Activated CD4-positive, CD25-positive, alpha-beta regulatory T cell treated with anti-CD3 and anti-CD28 coated beads, Interleukin-2, amount 50 U/mL, for 16 hours (primary cell): ENCODE results near the gene NDNF.

Source experiments
- DNase-seq: peaks from one replicate; pipeline ENCODE4 v3.0.0-alpha.2; 2020; ENCODE audit warnings: low read depth, low spot score

NDNF gene

GRCh38 chr4:121072224-121073003 is at the start of gene NDNF:
Gene NDNF (minus strand): TSS chr4:121072535. CDS start chr4:121045837, 26,698 bp downstream.
- DNase-seq, result no peak

- no peak for DNase-seq
Observed at GRCh38 chr4:121119715-121120114, 47.4 kb upstream of the NDNF start.

GRCh38 chr4:121118344-121118743 is 46.0 kb upstream of the NDNF start:
- DNase-seq, result no peak

GRCh38 chr4:121114756-121115155 is 42.4 kb upstream of the NDNF start:
- no peak for DNase-seq

GRCh38 chr4:121112530-121112929 is 40.2 kb upstream of the NDNF start:
- DNase-seq, result no peak

GRCh38 chr4:121108557-121108956 is 36.2 kb upstream of the NDNF start:
- no peak for DNase-seq

GRCh38 chr4:121107507-121107906 is 35.2 kb upstream of the NDNF start:
- no peak for DNase-seq

- DNase-seq, result no peak
Observed at GRCh38 chr4:121100093-121100775, 27.9 kb upstream of the NDNF start.

GRCh38 chr4:121098266-121098665 is 25.9 kb upstream of the NDNF start:
- no peak for DNase-seq

GRCh38 chr4:121096629-121097028 is 24.3 kb upstream of the NDNF start:
- no peak for DNase-seq

- DNase-seq, result no peak
Observed at GRCh38 chr4:121096191-121096590, 23.9 kb upstream of the NDNF start.

- no peak for DNase-seq
Observed at GRCh38 chr4:121094297-121094966, 22.1 kb upstream of the NDNF start.

- no peak for DNase-seq
Observed at GRCh38 chr4:121093261-121093660, 20.9 kb upstream of the NDNF start.

GRCh38 chr4:121091941-121092340 is 19.6 kb upstream of the NDNF start:
- no peak for DNase-seq

GRCh38 chr4:121088867-121089266 is 16.5 kb upstream of the NDNF start:
- no peak for DNase-seq

- no peak for DNase-seq
Observed at GRCh38 chr4:121079376-121079775, 7.0 kb upstream of the NDNF start.

GRCh38 chr4:121077496-121077895 is 5.2 kb upstream of the NDNF start:
- no peak for DNase-seq

- DNase-seq, result no peak
Observed at GRCh38 chr4:121076416-121076815, 4.1 kb upstream of the NDNF start.

GRCh38 chr4:121073672-121074381 is 1.5 kb upstream of the NDNF start:
- no peak for DNase-seq

GRCh38 chr4:121073004-121073435 is 685 bp upstream of the NDNF start:
- no peak for DNase-seq

- DNase-seq, result no peak
Observed at GRCh38 chr4:121071640-121072223, 603 bp downstream of the NDNF start.
